ENCODE measurements around the gene ARHGEF28.

- TF ChIP-seq, protein P1, sequence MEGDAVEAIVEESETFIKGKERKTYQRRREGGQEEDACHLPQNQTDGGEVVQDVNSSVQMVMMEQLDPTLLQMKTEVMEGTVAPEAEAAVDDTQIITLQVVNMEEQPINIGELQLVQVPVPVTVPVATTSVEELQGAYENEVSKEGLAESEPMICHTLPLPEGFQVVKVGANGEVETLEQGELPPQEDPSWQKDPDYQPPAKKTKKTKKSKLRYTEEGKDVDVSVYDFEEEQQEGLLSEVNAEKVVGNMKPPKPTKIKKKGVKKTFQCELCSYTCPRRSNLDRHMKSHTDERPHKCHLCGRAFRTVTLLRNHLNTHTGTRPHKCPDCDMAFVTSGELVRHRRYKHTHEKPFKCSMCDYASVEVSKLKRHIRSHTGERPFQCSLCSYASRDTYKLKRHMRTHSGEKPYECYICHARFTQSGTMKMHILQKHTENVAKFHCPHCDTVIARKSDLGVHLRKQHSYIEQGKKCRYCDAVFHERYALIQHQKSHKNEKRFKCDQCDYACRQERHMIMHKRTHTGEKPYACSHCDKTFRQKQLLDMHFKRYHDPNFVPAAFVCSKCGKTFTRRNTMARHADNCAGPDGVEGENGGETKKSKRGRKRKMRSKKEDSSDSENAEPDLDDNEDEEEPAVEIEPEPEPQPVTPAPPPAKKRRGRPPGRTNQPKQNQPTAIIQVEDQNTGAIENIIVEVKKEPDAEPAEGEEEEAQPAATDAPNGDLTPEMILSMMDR (IDR thresholded peaks at IDR 0.05), result no peak
- no peak for TF ChIP-seq POLR2A (IDR thresholded peaks at IDR 0.05)
Observed at GRCh38 chr5:73954381-73954780, 328.4 kb downstream of the ARHGEF28 start.
